Choroid plexus epithelial cell (primary cell): Measurements from ENCODE around the gene CDC42BPA.
"Not testable (repeated sequence)": the region's sequence is repeated elsewhere in the genome, so short reads cannot be mapped to it uniquely, and the experiment has no call there.

Experiments used
- DNase-seq: peaks from one replicate; pipeline ENCODE4 v3.0.0-alpha.2; 2010; ENCODE audit warnings: low read depth
- H3K4me3 ChIP-seq: 2 replicates; pipeline ENCODE4 v1.5.1; 2011; ENCODE audit warnings: low read depth, mild to moderate bottlenecking, control low read depth, low read length, moderate library complexity
- CTCF ChIP-seq: conservative IDR thresholded peaks from 2 replicates; pipeline ENCODE4 v1.5.1; 2011; ENCODE audit warnings: low read depth, mild to moderate bottlenecking, control low read depth, inconsistent platforms, low read length, moderate library complexity

Gene CDC42BPA

GRCh38 chr1:227242811-227243682 is 75.2 kb downstream of the CDC42BPA start:
- TF ChIP-seq CTCF, result no peak
- no peak overlapping the region for H3K4me3 ChIP-seq
- DNase-seq, result peak; percentile 15

GRCh38 chr1:227240983-227241382 is 77.3 kb downstream of the CDC42BPA start:
- TF ChIP-seq CTCF, result no peak
- no peak for DNase-seq
- no peak overlapping the region for H3K4me3 ChIP-seq

- peak; percentile 89 for DNase-seq
- peak; percentile 68 for TF ChIP-seq CTCF
- no peak overlapping the region for H3K4me3 ChIP-seq
Measured at GRCh38 chr1:227234998-227235405, 83.3 kb downstream of the CDC42BPA start.

- not testable (repeated sequence) for DNase-seq, H3K4me3 ChIP-seq
Measured at GRCh38 chr1:227231128-227231527, 87.2 kb downstream of the CDC42BPA start.

- no peak for DNase-seq
- TF ChIP-seq CTCF, result no peak
- H3K4me3 ChIP-seq, result no peak overlapping the region
Measured at GRCh38 chr1:227228201-227228600, 90.1 kb downstream of the CDC42BPA start.

- no peak for DNase-seq
- no peak overlapping the region for H3K4me3 ChIP-seq
- TF ChIP-seq CTCF, result no peak
Measured at GRCh38 chr1:227227761-227228160, 90.5 kb downstream of the CDC42BPA start.

- peak; percentile 78 for DNase-seq
- TF ChIP-seq CTCF, result no peak
- no peak overlapping the region for H3K4me3 ChIP-seq
Measured at GRCh38 chr1:227225715-227226346, 92.5 kb downstream of the CDC42BPA start.
